HepG2 (cell line): Measurements from ENCODE around the gene SOCS3. TPM values are rescaled to one million over a fixed set of nuclear protein-coding genes. Genes with fewer than 3 reads are reported as not detected.

Source experiments
- ATAC-seq: fragments of 200-7000 bp; cut with Tn5 transposase; 3 replicates; pipeline ENCODE4 v1.9.1; 2020; ENCODE audit warnings: mild to moderate bottlenecking, moderate library complexity
- BruUV-seq: library from RNA; stranded (reverse); fragments of 400-500 nt; replicated peaks from 2 replicates; lab custom pipeline; 2021; lab: Mats Ljungman, UMichigan
- CTCF ChIA-PET: fragments of 300-600 bp; formaldehyde crosslinking; extraction: SDS; loops from one replicate; lab custom pipeline; 2021; ENCODE audit warnings: low total read pairs, inconsistent platforms, low intra/inter-chr PET ratio; lab: Yijun Ruan, JAX
- POLR2A ChIA-PET: fragments of 350-600 bp; sonication (Branson Sonifier 250); formaldehyde crosslinking; loops from one replicate; lab custom pipeline; 2020; ENCODE audit warnings: antibody characterized with exemption, inconsistent platforms; lab: Yijun Ruan, JAX
- DNase-seq: peaks from one replicate; pipeline ENCODE4 v3.0.0-alpha.2; 2015; ENCODE audit warnings: low spot score
- FAIRE-seq: peaks from 3 replicates; lab custom pipeline; 2011; peaks lifted over from hg19 to GRCh38; lab: Jason Lieb, UNC
- H2AFZ ChIP-seq: one replicate; pipeline ENCODE4 v1.6.1; 2011; ENCODE audit warnings: low read length, inconsistent platforms
- H3K27ac ChIP-seq: fragments of 300-600 bp; 3 replicates; pipeline ENCODE4 v1.8.0; 2011; ENCODE audit warnings: mixed run types, mild to moderate bottlenecking, mixed read lengths, low read length, inconsistent platforms; ENCODE audit not compliant: insufficient read depth; ENCODE audit errors: extremely low read length
- H3K27me3 ChIP-seq, 2 experiments: fragments of 200-600 bp in 1 of 2; 2 replicates in 1 of 2; 3 replicates in 1 of 2; pipeline versions ENCODE4 v1.6.0 to v1.8.0; 2011; ENCODE audit warnings: low read length in 2 of 2, mild to moderate bottlenecking in 2 of 2, moderate library complexity in 2 of 2, inconsistent platforms in 1 of 2; ENCODE audit not compliant: insufficient read depth in 2 of 2, control insufficient read depth in 1 of 2
- H3K36me3 ChIP-seq, 2 experiments: fragments of 200-600 bp in 1 of 2; replicated peaks in 1 of 2; 2 replicates in 1 of 2; 3 replicates in 1 of 2; pipeline versions ENCODE4 v1.5.1 to v1.8.0; 2011; ENCODE audit warnings: low read length in 2 of 2, inconsistent platforms in 1 of 2; ENCODE audit not compliant: insufficient read depth in 2 of 2, control insufficient read depth in 1 of 2
- H3K4me1 ChIP-seq: 2 replicates; pipeline ENCODE4 v1.5.1; 2012; ENCODE audit warnings: low read length, inconsistent platforms; ENCODE audit not compliant: insufficient read depth
- H3K4me2 ChIP-seq: 2 replicates; pipeline ENCODE4 v1.6.0; 2011; ENCODE audit warnings: low read depth, low read length, inconsistent platforms
- H3K4me3 ChIP-seq, 3 experiments: fragments of 200-600 bp in 1 of 3; sonication (generic), shearing (Covaris generic) in 1 of 3; replicated peaks in 1 of 3; 2 replicates each; pipeline ENCODE4 v1.5.1; 2011 to 2016; ENCODE audit warnings: low read length in 3 of 3, inconsistent platforms in 2 of 3, low read depth in 2 of 3, mild to moderate bottlenecking in 2 of 3, control low read depth in 1 of 3, mixed read lengths in 1 of 3; ENCODE audit not compliant: insufficient read depth in 1 of 3
- H3K79me2 ChIP-seq: one replicate; pipeline ENCODE4 v1.6.1; 2011; ENCODE audit warnings: low read length, inconsistent platforms; ENCODE audit not compliant: insufficient read depth
- H3K9ac ChIP-seq: 2 replicates; pipeline ENCODE4 v1.6.0; 2011; ENCODE audit warnings: mild to moderate bottlenecking, low read depth, low read length, inconsistent platforms; ENCODE audit not compliant: insufficient read depth
- H3K9me3 ChIP-seq: 2 replicates; pipeline ENCODE4 v1.5.1; 2012; ENCODE audit warnings: mild to moderate bottlenecking, low read length
- H4K20me1 ChIP-seq: 2 replicates; pipeline ENCODE4 v1.6.0; 2011; ENCODE audit warnings: inconsistent platforms, mild to moderate bottlenecking, low read length, moderate library complexity; ENCODE audit not compliant: insufficient read depth
- FOXJ3 ChIP-seq: sonication (generic); formaldehyde crosslinking; IDR thresholded peaks from 2 replicates; pipeline ENCODE4 v1.4.0; 2020; ENCODE audit warnings: missing genetic modification reagents, mild to moderate bottlenecking, borderline replicate concordance
- JUND ChIP-seq: sonication (generic); formaldehyde crosslinking; IDR thresholded peaks from 2 replicates; pipeline ENCODE4 v1.8.0; 2022; ENCODE audit warnings: mild to moderate bottlenecking, missing genetic modification reagents
- PAF1 ChIP-seq: IDR thresholded peaks from 2 replicates; pipeline ENCODE4 v1.6.1; 2016; ENCODE audit warnings: missing genetic modification reagents, missing compliant biosample characterization
- PPARG ChIP-seq: conservative IDR thresholded peaks from 2 replicates; pipeline ENCODE4 v1.6.1; 2016; ENCODE audit warnings: missing biosample characterization, missing genetic modification reagents
- ZFP36 ChIP-seq: fragments of 150-350 bp; IDR thresholded peaks from 2 replicates; pipeline ENCODE4 v1.6.1; 2018; ENCODE audit warnings: borderline replicate concordance, low read length, low read depth; ENCODE audit not compliant: partially characterized antibody
- ZNF12 ChIP-seq: sonication (generic); formaldehyde crosslinking; IDR thresholded peaks from 2 replicates; pipeline ENCODE4 v1.5.0; 2020; ENCODE audit warnings: missing genetic modification reagents
- WGBS: methylation state at CpG from one replicate; pipeline ENCODE4 v1.1.6; 2017; ENCODE audit warnings: low lambda C conversion rate; 5-methylcytosine and 5-hydroxymethylcytosine counted together
- in situ Hi-C: cut with HindIII; loops from 2 replicates; pipeline ENCODE4 v1.10.0; 2017; ENCODE audit warnings: low pct_unique_long_range_greater_than_20kb; ENCODE audit not compliant: extremely low pct_ligation_motif_present
- intact Hi-C: fragments of 100-400 bp; cut with micrococcal nuclease; formaldehyde crosslinking; loops from one replicate; pipeline ENCODE4 v1.10.0; 2022; ENCODE audit not compliant: unreplicated experiment
- polyA plus RNA-seq, 8 experiments: library from polyadenylated mRNA; depleted of rRNA in 3 of 8; stranded (reverse) in 7 of 8; unstranded in 1 of 8; fragments of >200 nt; fragmentation: Illumina TruSeq in 4 of 8; extraction: Trizol in 4 of 8; gene quantifications; 2 replicates each; pipeline versions ENCODE4 v1.2.1 to v1.2.3, GENCODE V29; 2011 to 2016; ENCODE audit warnings: low read depth in 4 of 8, missing spikeins in 1 of 8, mixed read lengths in 1 of 8; ENCODE audit not compliant: insufficient read depth in 1 of 8
- total RNA-seq, 5 experiments: library from RNA; depleted of rRNA; stranded (reverse); fragments of >200 nt; fragmentation: Illumina TruSeq; extraction: Trizol; gene quantifications; 2 replicates each; pipeline ENCODE4 v1.2.3, GENCODE V29; 2016; ENCODE audit warnings: low read depth in 1 of 5
- TF ChIP-seq, protein P1 (sequence below): sonication (generic); formaldehyde crosslinking; IDR thresholded peaks from 2 replicates; pipeline ENCODE4 v1.5.0; 2020; ENCODE audit warnings: missing genetic modification reagents
- TF ChIP-seq, protein P2 (sequence below), 2 experiments: IDR thresholded peaks; 2 replicates each; pipeline ENCODE4 v1.6.1; 2011 to 2012; ENCODE audit warnings: low read length in 2 of 2, borderline replicate concordance in 1 of 2, low read depth in 1 of 2, mild to moderate bottlenecking in 1 of 2, moderate library complexity in 1 of 2

The SOCS3 gene
- total and polyA plus RNA-seq, 2 of the 13 experiments (the other 11 are each of a cell fraction or from before 2014, with no cell fraction given), result 0.77 to 2.4 TPM

GRCh38 chr17:78381601-78382232 lies 21.8 kb upstream of the SOCS3 start:
- WGBS, result 94% methylated on average over 12 of the region's 12 CpGs
- BruUV-seq, result no TSS peak
- no peak overlapping the region for H3K4me3 ChIP-seq
- H3K9ac ChIP-seq, result no peak overlapping the region
- no peak overlapping the region for H3K4me2 ChIP-seq
- H3K36me3 ChIP-seq, result peaks cover 3 to 15% of the 10 kb centered on the region in 2 experiments; a peak in 3 of 5 replicates
- no peak overlapping the region for H2AFZ ChIP-seq
- TF ChIP-seq, protein P1, sequence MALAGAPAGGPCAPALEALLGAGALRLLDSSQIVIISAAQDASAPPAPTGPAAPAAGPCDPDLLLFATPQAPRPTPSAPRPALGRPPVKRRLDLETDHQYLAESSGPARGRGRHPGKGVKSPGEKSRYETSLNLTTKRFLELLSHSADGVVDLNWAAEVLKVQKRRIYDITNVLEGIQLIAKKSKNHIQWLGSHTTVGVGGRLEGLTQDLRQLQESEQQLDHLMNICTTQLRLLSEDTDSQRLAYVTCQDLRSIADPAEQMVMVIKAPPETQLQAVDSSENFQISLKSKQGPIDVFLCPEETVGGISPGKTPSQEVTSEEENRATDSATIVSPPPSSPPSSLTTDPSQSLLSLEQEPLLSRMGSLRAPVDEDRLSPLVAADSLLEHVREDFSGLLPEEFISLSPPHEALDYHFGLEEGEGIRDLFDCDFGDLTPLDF (CRISPR knock-in tag), result no peak
- TF ChIP-seq, protein P2, sequence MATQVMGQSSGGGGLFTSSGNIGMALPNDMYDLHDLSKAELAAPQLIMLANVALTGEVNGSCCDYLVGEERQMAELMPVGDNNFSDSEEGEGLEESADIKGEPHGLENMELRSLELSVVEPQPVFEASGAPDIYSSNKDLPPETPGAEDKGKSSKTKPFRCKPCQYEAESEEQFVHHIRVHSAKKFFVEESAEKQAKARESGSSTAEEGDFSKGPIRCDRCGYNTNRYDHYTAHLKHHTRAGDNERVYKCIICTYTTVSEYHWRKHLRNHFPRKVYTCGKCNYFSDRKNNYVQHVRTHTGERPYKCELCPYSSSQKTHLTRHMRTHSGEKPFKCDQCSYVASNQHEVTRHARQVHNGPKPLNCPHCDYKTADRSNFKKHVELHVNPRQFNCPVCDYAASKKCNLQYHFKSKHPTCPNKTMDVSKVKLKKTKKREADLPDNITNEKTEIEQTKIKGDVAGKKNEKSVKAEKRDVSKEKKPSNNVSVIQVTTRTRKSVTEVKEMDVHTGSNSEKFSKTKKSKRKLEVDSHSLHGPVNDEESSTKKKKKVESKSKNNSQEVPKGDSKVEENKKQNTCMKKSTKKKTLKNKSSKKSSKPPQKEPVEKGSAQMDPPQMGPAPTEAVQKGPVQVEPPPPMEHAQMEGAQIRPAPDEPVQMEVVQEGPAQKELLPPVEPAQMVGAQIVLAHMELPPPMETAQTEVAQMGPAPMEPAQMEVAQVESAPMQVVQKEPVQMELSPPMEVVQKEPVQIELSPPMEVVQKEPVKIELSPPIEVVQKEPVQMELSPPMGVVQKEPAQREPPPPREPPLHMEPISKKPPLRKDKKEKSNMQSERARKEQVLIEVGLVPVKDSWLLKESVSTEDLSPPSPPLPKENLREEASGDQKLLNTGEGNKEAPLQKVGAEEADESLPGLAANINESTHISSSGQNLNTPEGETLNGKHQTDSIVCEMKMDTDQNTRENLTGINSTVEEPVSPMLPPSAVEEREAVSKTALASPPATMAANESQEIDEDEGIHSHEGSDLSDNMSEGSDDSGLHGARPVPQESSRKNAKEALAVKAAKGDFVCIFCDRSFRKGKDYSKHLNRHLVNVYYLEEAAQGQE (IDR thresholded peaks at IDR 0.05; ENCODE audit: borderline replicate concordance in 1 of 2, low read depth in 1 of 2, low read length in 2 of 2), result 0 out of 4 replicates have a peak, but pooled peaks of 1 of the 2 experiments have one; percentile 17
- TF ChIP-seq JUND (CRISPR knock-in tag), result no peak
- 0 out of 2 replicates have a peak, but pooled peaks have one; percentile 28 for TF ChIP-seq PPARG
- TF ChIP-seq ZNF12 (CRISPR knock-in tag), result no peak
- TF ChIP-seq ZFP36, result no peak
- TF ChIP-seq FOXJ3 (CRISPR knock-in tag), result no peak
- TF ChIP-seq PAF1 (CRISPR knock-in tag), result no peak
- TF ChIP-seq, all 625 proteins: peak for 2
- Histone ChIP-seq H3K27me3 (no peaks in the 10 kb centered on the region), H3K27ac (no peak overlapping the region), H4K20me1 (peaks cover 24% of the 10 kb centered on the region; the same call in 1 of the 2 replicates), H3K79me2 (peaks cover 75% of the 10 kb centered on the region), H3K4me1 (peaks cover 70% of the 10 kb centered on the region), H3K9me3 (no peaks in the 10 kb centered on the region)
- ChIA-PET POLR2A (interaction anchor here (0.8 to 1.5 kb wide), 4 partner anchors 9 to 40 kb away, joined by 3 to 4 read pairs (median 4); no protein-coding TSS in a partner anchor), CTCF (no interaction called here)
- DNase-seq (no peak), ATAC-seq (no peak), FAIRE-seq (no peak)
- in situ Hi-C loops (no loop called here), intact Hi-C loops (no loop called here)
